ENCODE measurements around the gene BABAM2.
A peak's percentile ranks its signal among the peaks of the same experiment; 100 is the strongest.

BABAM2 gene

DNA sequence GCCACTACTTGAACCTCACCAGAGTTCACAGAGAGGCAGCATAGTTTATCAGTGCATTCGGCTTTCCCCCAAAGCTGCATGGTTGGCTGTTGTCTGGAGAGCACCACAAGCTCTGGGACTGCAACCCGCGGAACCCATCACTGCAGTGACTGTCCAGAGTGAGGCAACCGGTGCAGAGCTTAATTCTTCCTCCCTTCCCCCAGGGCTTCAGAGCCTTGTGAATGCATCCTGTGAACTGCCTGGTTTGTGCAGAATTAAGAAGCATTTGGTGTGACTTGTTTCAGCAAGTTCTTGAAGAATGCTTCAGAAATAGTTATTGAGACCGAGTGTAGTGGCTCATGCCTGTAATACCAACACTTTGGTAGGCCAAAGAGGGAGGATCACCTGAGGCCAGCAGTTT is 402.9 kb downstream of the BABAM2 start:
- DNase-seq, result peak; percentile 61

GRCh38 chr2:28294451-28294850 is 403.9 kb downstream of the BABAM2 start:
- peak; percentile 35 for DNase-seq

DNA sequence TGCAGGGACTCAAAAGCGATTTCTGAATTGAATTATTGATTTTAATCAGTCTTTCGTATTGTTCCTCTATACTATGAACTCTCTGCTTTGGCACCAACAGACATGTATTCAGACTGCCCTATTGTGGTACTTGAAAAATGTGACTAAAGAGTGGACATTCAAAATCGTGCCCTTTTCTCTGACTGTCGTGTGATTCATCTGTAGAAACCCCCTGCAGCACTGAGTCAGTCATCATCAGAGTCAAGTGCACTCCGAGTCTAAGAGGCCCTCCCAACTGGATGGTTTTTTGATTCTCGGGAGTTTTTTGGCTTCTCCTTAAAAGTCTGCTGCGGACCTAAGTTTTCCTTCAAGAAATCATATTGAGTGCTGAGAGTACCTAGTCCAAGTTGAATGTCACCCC is 405.7 kb downstream of the BABAM2 start:
- peak; percentile 71 for DNase-seq

DNA sequence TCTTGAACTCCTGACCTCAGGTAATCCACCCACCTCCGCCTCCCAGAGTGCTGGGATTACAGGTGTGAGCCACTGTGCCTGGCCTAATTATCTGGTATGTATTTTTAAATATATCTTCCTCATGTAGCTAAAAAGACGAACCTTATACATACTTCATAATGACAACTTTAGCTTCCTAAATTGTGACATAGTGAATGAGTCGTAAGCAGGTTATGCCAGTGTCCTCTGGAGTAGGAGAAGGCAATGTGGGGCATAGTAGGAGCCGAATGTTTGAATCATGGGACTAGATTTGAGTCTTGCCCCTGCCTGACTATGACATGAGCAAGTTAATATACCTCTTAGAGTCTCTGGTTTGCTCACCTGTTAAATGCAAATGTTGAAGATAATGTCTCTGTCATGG is 406.4 kb downstream of the BABAM2 start:
- peak; percentile 73 for DNase-seq

DNA sequence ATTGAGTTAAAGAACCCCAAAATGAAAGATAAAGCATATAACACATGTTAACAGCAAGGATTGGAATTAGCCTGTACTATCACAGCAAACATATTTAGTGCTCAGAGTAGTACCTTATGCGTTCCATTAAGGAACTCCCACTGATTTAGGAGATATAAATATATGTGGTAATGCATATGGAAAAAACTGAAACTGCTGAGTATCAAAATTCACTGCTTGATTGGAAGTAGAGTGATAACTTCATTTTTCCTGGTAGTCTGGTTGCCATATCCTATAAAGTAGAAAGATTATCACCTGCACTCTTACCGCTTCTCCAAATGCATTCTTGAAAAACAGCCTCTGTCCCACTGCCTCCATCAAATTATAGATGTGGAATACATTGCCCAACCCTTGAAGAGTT is 407.0 kb downstream of the BABAM2 start:
- DNase-seq, result no peak

DNA sequence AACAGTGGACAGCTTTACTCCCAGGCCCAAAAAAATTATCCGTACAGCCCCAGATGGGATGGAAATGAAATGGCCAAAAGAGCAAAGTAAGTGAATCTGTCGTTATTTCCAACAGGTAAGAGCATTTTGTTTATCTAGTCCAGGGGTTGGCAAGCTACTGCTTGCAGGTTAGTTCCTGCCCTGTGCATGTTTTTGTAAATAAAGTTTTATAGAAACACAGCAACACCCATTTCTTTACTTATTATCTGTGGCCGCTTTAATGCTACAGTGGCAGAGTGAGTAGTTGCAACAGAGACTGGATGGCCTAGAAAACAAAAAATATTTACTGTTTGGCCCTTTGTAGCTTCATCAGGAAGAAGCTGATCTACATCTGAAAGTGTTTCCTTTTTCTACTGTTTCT is 407.9 kb downstream of the BABAM2 start:
- DNase-seq, result no peak

GRCh38 chr2:28300485-28301341 is 410.2 kb downstream of the BABAM2 start:
- peak; percentile 76 for DNase-seq

GRCh38 chr2:28305202-28305601 is 414.7 kb downstream of the BABAM2 start:
- no peak for DNase-seq

- no peak for DNase-seq
These were observed 419.6 kb downstream of the BABAM2 start for GRCh38 chr2:28310107-28310506.

GRCh38 chr2:28311660-28312249 is 421.2 kb downstream of the BABAM2 start:
- DNase-seq, result no peak

DNA sequence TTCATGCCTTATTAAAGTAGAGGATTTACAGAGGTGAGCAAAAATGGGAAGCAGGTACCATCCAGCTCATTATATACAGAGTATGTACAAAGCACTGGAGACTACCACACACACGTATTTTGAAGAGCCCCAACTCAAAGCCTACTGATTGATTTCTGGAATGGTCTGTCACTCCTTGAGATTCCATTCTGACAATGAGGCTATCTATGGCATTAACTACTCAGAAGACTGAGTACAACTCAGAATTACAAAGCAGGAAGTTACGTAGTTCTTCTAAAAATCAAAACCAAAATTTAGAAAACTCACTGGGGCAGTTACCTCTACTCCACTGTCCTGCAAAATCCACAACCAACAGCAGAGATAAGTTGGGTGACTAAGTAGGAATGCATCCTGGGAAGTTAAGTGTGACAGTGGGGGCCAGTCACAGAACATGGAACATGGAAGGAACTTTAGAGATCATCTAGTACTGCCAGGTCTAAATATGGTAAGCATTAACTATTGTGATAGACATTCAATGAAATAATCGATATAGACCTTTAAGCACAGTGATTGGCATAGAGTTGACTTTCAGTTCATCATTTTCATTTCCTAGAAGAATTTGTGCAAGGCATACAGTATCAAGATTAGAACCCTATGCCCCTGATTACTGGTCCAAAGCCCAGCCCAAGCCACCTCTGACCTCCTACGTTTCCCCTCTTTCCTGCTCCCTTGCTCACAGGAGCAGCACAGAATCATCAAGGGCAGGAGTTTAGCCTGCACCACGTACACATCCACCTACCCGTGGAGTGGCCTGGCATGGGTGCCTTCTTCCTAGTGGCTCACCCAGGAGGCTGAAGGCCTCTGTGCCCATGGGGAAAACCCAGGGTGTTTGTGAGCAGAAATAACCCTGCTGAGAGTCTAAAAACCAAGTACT is 422.0 kb downstream of the BABAM2 start:
- no peak for DNase-seq

GRCh38 chr2:28313220-28313784 is 422.8 kb downstream of the BABAM2 start:
- peak; percentile 45 for DNase-seq

- DNase-seq, result no peak
These were observed 424.4 kb downstream of the BABAM2 start for GRCh38 chr2:28314968-28315367.

- DNase-seq, result no peak
These were observed 426.2 kb downstream of the BABAM2 start for GRCh38 chr2:28316546-28317335.

- no peak for DNase-seq
These were observed 426.9 kb downstream of the BABAM2 start for GRCh38 chr2:28317390-28317789.

DNA sequence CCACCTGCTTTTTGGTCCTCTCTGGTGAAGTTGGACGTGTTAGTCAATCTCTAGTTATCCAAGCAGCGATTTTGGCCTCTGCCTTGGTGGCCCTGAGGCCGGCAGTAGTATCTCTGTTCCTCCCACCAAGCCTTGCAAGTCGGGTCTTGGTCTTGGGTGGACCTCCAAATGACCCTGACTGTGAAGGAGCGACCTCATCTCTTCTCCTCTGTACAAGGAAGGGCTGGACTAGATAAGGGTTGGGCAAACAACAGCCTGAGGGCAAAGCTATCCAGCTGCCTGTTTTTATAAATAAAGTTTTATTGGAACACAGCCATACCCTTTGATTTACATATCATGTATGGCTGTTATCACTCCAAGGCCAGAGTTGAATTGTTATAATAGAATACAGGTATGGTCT is 427.5 kb downstream of the BABAM2 start:
- DNase-seq, result no peak

DNA sequence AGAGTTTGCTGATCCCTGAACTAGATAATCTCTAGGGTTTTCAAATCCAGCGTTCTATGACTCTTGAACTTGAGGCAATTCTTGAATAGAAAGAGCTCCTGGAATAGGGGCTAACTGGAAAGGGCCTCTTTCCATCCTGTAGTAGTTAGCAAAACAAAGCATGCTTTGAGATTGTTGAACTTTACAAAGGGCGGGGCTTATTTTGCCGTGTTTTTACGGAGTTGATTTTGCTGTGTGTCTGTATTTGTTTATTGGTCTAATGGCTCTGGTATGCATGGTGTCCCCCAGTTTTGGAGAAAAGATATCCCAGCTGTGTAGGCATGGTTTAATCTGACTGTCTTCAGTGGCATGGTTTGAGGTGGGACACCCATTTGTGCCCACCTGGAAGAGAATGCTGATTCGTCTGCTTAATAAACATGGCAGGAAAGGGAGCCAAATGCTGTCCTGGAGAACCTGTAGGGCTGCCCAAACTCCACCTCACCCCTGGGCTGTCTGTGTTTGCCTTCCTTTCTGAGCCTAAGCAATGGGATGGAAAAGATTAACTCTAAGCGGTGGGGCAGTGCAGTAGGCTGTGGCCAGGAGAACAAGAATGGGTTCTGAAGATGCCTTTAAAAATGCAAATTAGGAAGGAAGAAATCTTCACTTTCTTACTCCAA is 428.1 kb downstream of the BABAM2 start:
- DNase-seq, result no peak

DNA sequence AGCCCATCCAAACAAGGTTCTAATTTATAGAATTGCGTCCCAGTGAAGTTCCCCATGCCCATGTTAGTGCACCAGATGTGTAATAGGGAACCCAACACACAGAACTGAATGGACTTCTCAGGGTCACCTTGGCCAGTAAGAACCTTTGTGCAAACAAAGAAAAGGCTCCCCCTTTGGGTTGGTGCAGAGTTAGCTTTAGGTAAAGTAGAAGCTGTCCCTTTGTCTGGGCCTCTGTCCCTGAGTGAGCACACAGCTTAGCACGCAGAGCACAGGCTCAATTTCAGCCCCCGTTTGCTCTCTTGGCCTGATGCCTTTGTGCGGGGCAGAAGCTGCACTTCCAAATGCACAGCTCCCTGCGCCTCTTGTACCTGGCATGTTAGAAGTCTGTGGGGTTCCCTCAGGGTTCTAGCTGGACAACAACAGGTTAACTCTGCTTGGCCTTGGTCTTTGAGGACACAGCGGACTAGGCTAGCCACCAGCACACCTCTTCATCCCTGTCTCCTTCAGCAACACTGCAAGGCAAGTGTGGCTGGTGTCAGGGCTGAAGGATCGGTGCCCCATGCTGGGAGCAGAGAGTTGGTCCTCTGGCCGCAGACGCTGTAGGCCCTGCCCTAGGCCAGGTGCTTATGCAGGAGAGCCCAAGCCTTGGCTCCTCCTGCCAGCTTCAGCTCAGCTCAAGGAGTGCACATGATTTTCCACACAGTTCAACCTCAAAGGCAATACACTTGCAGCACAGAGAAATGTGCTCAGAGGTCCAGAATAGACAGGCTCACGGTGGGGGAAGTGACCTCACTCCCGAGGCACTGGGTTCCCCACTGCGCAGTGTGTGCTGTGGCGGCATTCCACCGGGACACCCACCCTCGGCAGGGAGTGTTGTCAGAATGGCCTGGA is 428.8 kb downstream of the BABAM2 start:
- no peak for DNase-seq

DNA sequence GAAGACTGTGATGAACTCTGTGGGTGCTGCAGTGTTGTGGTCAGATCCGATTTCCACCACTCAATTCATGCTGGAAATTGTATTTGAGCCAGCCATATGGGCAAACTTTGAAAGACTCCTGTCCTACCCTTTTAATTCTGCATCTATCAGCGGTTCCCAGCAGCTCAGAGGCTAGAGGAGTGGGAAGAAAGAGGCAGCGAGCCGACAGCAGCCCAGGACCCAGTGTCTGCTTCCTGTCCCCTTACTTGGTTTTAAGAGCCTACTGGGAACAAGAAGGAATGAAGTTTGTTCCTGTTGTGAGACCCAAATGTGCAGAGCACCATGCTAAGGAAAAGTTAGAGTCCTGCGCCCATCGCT is 429.5 kb downstream of the BABAM2 start:
- DNase-seq, result no peak

- no peak for DNase-seq
These were observed 429.8 kb downstream of the BABAM2 start for GRCh38 chr2:28320371-28320770.

GRCh38 chr2:28321426-28321825 is 430.9 kb downstream of the BABAM2 start:
- peak; percentile 62 for DNase-seq

All from fibroblast of skin of right biceps (primary cell).